GM19239 (cell line): ENCODE measurements around the gene FAM25A.
"Not testable (repeated sequence)": the region's sequence is repeated elsewhere in the genome, so short reads cannot be mapped to it uniquely, and the experiment has no call there.

ENCODE experiments used
- DNase-seq: peaks from one replicate; pipeline ENCODE4 v3.0.0; 2011; ENCODE audit warnings: low spot score; ENCODE audit not compliant: insufficient read length
- FAIRE-seq: peaks from 2 replicates; lab custom pipeline; 2011; peaks lifted over from hg19 to GRCh38; lab: Jason Lieb, UNC

Gene FAM25A

DNA sequence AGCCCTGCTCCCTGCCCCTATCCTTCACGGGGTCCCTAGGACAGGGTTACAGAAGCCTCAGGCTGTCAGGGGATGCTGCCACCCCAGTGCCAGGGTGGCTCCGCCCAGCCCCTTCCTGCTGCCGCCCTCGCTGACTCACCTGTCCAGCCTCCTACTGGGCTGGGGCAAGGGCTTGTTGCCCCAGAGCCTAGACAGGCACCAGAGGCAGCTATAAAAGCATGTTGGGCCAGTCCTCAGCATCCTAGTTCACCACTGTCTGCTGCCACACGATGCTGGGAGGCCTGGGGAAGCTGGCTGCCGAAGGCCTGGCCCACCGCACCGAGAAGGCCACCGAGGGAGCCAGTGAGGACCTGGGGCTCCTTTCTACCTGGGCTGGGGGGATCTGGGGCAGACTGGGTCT lies at the start of gene FAM25A:
TSS of gene FAM25A (plus strand) at position 239 of the 400 bp plus-strand sequence. CDS start at position 270, 31 bp downstream.
- not testable (repeated sequence) for FAIRE-seq, DNase-seq

DNA sequence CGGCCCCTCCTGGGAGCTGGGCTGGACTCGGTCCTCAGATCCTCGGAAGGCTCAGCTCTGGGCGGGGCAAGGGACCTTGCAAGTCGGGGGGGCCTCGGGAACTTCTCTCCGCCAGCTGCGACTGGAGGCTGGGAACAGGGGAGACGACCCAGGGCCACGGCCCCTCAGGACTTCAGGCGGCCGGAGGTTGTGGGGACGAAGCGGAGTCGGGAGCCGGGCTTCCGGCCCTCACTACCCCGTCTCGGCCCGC lies 49.2 kb upstream of the FAM25A start:
- DNase-seq = no peak
- no peak for FAIRE-seq

GRCh38 chr10:86971232-86971991 lies 48.7 kb upstream of the FAM25A start:
- DNase-seq = peak; percentile 76
- FAIRE-seq = peak; percentile 85

GRCh38 chr10:86972613-86973380 lies 47.3 kb upstream of the FAM25A start:
- FAIRE-seq = no peak

DNA sequence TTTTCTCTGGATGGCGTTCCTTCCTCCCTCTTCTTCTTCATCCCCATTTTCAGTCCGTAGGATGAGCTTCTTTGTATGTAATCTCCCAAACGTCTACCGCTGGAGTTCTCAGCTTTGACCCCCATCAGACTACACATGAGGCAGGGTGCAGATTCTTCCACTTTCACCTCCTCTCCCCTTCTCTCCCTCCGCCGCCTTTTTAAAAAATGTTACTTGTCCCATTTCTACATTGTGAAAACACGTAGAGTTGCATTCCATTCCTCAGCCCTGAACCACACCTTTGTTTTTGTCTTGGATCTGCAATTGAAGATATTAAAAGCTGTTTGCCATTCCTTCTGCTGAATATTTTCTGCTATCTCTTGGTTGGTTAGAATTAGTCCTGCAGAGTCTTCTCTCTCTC lies 45.6 kb upstream of the FAM25A start:
- no peak for FAIRE-seq

More at GRCh38 chr10:86972613-86973380, 47.3 kb upstream of the FAM25A start:
- no peak for DNase-seq

GRCh38 chr10:86976362-86977056 lies 43.6 kb upstream of the FAM25A start:
- DNase-seq = no peak
- no peak for FAIRE-seq

More for the DNA sequence above, 45.6 kb upstream of the FAM25A start:
- no peak for DNase-seq

DNA sequence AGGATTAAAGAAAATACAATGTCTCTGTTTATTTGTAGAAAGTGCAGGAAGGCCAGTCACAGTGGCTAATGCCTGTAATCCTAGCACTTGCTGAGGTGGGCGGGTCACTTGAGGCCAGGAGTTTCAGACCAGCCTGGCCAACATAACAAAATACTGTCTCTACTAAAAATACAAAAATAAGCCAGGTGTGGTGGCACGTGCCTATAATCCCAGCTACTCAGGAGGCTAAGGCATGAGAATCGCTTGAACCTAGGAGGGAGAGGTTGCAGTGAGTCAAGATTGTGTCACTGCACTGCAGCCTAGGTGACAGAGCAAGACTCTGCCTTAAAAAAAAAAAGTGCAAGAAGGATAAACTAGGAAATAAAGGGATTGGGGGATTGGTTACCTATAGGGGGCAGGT lies 41.6 kb upstream of the FAM25A start:
- not testable (repeated sequence) for FAIRE-seq, DNase-seq

GRCh38 chr10:86979296-86979818 lies 40.7 kb upstream of the FAM25A start:
- FAIRE-seq = no peak

GRCh38 chr10:86979977-86980448 lies 40.1 kb upstream of the FAM25A start:
- DNase-seq = no peak
- FAIRE-seq = no peak

More at GRCh38 chr10:86979296-86979818, 40.7 kb upstream of the FAM25A start:
- no peak for DNase-seq

- DNase-seq, FAIRE-seq: not testable (repeated sequence)
Observed at GRCh38 chr10:86981020-86981419, 39.1 kb upstream of the FAM25A start.

GRCh38 chr10:86981716-86982115 lies 38.4 kb upstream of the FAM25A start:
- no peak for DNase-seq
- FAIRE-seq = no peak

DNA sequence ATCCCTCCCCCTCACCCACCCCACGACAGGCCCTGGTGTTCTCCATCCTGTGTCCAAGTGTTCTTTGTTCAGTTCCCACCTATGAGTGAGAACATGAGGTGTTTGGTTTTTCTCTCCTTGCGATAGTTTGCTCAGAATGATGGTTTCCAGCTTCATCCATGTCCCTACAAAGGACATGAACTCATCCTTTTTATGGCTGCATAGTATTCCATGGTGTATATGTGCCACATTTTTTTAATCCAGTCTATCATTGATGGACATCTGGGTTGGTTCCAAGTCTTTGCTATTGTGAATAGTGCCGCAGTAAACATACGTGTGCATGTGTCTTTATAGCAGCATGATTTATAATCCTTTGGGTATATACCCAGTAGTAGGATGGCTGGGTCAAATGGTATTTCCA lies 35.6 kb upstream of the FAM25A start:
- DNase-seq, FAIRE-seq: not testable (repeated sequence)

DNA sequence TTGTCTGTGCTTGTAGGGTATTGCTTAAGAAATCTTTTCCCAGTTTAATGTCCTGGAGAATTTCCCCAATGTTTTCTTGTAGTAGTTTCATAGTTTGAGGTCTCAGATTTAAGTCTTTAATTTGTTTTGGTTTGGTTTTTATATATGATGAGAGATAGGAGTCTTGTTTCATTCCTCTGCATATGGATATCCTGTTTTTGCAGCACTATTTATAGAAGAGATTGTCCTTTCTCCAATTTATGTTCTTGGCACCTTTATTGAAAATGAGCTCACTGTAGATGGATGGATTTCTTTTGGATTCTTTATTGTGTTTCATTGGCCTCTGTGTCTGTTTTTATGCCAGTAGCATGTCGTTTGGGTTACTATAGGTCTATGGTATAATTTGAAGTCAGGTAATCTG lies 31.6 kb upstream of the FAM25A start:
- no peak for DNase-seq
- FAIRE-seq = no peak

GRCh38 chr10:86991362-86991761 lies 28.7 kb upstream of the FAM25A start:
- not testable (repeated sequence) for FAIRE-seq

DNA sequence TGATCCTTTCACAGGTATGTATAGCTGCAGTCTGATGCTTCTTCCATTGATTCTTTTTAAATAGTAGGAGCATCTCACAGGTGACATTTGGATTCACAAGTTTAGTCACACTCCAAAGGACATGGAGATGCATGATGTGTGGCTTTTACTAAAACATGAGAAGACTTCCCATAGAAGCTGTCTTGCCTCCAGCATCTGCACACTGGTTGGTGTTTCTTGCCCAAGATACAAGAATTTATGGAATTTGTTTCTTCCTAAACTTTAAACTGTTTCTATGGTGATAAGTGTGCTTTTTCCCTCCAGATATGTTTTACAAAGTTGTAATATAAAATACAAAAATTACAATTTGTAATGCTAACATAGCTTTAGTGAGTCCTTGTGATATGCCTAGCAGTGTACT lies 27.6 kb upstream of the FAM25A start:
- DNase-seq = no peak
- FAIRE-seq = peak; percentile 57

More at GRCh38 chr10:86991362-86991761, 28.7 kb upstream of the FAM25A start:
- DNase-seq = not testable (repeated sequence)

- FAIRE-seq (no peak), DNase-seq (no peak)
Observed at GRCh38 chr10:86992929-86993328, 27.2 kb upstream of the FAM25A start.

- not testable (repeated sequence) for DNase-seq, FAIRE-seq
Observed at GRCh38 chr10:86999802-87000403, 20.2 kb upstream of the FAM25A start.

DNA sequence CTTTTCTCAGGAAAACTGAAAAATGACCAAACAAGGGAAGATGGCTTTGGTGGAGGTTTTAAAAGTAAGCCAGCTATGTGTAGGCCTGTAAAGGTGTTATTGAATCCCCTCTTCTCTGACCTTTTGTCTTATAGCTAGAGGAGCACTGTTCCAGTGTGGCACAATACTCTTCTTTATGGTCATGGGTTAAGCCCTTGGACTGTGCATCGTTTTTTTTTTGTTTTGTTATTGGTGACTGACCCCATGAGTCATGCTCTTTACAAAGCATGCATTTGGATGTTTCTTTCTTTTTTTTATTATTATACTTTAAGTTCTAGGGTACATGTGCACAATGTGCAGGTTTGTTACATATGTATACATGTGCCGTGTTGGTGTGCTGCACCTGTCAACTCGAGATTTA lies 19.6 kb upstream of the FAM25A start:
- DNase-seq (no peak), FAIRE-seq (no peak)

- DNase-seq, FAIRE-seq: not testable (repeated sequence)
Observed at GRCh38 chr10:87007124-87007523, 13.0 kb upstream of the FAM25A start.

- not testable (repeated sequence) for FAIRE-seq, DNase-seq
Observed at GRCh38 chr10:87007674-87008073, 12.4 kb upstream of the FAM25A start.
